Measurements from ENCODE around the gene CD37.

DNA sequence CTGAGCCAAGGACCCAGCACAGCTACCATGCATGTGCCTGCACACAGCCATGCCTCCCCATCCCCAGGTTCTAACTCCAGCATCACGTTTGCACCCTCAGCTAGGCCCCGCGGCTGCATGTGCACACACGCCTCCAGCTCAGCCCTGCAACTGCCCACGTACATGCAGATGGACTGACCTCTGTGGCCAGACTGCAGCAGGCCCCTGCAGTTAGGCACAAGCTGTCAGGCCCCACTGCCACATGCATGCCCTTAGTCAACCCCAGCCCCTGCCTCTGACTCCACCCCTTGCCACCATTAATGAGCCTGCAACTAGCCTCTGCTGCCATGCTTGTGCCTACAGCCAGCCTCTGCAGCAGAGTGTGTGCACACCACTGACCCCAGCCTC, 33.3 kb upstream of the CD37 start:
- TF ChIP-seq, protein P1, sequence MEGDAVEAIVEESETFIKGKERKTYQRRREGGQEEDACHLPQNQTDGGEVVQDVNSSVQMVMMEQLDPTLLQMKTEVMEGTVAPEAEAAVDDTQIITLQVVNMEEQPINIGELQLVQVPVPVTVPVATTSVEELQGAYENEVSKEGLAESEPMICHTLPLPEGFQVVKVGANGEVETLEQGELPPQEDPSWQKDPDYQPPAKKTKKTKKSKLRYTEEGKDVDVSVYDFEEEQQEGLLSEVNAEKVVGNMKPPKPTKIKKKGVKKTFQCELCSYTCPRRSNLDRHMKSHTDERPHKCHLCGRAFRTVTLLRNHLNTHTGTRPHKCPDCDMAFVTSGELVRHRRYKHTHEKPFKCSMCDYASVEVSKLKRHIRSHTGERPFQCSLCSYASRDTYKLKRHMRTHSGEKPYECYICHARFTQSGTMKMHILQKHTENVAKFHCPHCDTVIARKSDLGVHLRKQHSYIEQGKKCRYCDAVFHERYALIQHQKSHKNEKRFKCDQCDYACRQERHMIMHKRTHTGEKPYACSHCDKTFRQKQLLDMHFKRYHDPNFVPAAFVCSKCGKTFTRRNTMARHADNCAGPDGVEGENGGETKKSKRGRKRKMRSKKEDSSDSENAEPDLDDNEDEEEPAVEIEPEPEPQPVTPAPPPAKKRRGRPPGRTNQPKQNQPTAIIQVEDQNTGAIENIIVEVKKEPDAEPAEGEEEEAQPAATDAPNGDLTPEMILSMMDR (IDR thresholded peaks at IDR 0.05): no peak
- TF ChIP-seq POLR2A (IDR thresholded peaks at IDR 0.05): no peak

Data from body of pancreas (tissue), 4 donors.